Spinal cord (tissue), 10 donors: Measurements from ENCODE around the gene HES7. TPM values are rescaled to one million over a fixed set of nuclear protein-coding genes. Genes with fewer than 3 reads are reported as not detected.
"Not testable (repeated sequence)": the region's sequence is repeated elsewhere in the genome, so short reads cannot be mapped to it uniquely, and the experiment has no call there.

ENCODE experiments used
- DNase-seq, 6 donors: peaks; one replicate each; pipeline versions ENCODE4 v3.0.0 to v3.0.0-alpha.2; 2013 to 2015; ENCODE audit warnings: low spot score in 6 of 6, low read depth in 4 of 6
- H3K27ac ChIP-seq: one replicate; pipeline ENCODE4 v1.5.1; 2013; ENCODE audit warnings: low read depth, low read length, control low read depth
- H3K27me3 ChIP-seq: one replicate; pipeline ENCODE4 v1.6.1; 2013; ENCODE audit warnings: low read length; ENCODE audit not compliant: control insufficient read depth, insufficient read depth
- H3K36me3 ChIP-seq: one replicate; pipeline ENCODE4 v1.6.1; 2013; ENCODE audit warnings: low read length; ENCODE audit not compliant: control insufficient read depth, insufficient read depth
- H3K4me1 ChIP-seq: one replicate; pipeline ENCODE4 v1.6.1; 2013; ENCODE audit warnings: low read length; ENCODE audit not compliant: control insufficient read depth, insufficient read depth
- H3K4me3 ChIP-seq: one replicate; pipeline ENCODE4 v1.5.1; 2013; ENCODE audit warnings: low read depth, low read length, control low read depth
- H3K9me3 ChIP-seq: one replicate; pipeline ENCODE4 v1.6.1; 2013; ENCODE audit warnings: low read length; ENCODE audit not compliant: control insufficient read depth, insufficient read depth
- WGBS: methylation state at CpG from one replicate; pipeline ENCODE4 v1.1.5; 2013; ENCODE audit warnings: missing lambda C conversion rate; ENCODE audit not compliant: insufficient coverage; 5-methylcytosine and 5-hydroxymethylcytosine counted together
- polyA plus RNA-seq, 2 donors: library from polyadenylated mRNA; unstranded; fragments of 120-200 nt; gene quantifications; one replicate each; pipeline ENCODE4 v1.2.1, GENCODE V29; 2013; ENCODE audit not compliant: insufficient read length in 2 of 2
- total RNA-seq, 2 donors: library from RNA; depleted of rRNA in 1 of 2; stranded (reverse); fragments of 120-200 nt in 1 of 2; fragments of >200 nt in 1 of 2; gene quantifications; one replicate each; pipeline versions ENCODE4 v1.2.3 to v1.2.4, GENCODE V29; 2013 to 2014
- donor health status: healthy.

Gene HES7
- total and polyA plus RNA-seq, 4 donors = 0.20 to 2.5 (median 1.0) TPM

DNA sequence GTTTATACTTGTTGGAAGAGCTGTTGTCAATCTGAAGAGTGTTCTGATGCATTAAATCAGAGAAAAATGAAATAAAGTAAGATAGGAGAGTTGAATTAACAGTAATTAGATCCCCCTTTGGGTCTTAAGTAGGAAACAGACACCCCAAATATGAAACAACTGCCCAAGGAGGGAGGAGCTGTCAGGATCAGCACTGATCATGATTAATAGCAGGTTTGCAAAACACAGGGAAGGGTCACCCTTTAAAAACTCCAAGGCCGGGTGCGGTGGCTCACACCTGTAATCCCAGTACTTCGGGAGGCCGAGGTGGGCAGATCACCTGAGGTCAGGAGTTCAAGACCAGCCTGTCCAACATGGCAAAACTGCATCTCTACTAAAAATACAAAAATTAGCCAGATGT is 16.9 kb downstream of the HES7 start:
- H3K27ac ChIP-seq, H3K9me3 ChIP-seq, H3K36me3 ChIP-seq, H3K4me3 ChIP-seq, DNase-seq: not testable (repeated sequence)
- Histone ChIP-seq H3K4me1 (peaks cover 11% of the 10 kb centered on the region), H3K27me3 (peaks cover 32% of the 10 kb centered on the region)
- 94% methylated on average over 4 of the region's 4 CpGs for WGBS

DNA sequence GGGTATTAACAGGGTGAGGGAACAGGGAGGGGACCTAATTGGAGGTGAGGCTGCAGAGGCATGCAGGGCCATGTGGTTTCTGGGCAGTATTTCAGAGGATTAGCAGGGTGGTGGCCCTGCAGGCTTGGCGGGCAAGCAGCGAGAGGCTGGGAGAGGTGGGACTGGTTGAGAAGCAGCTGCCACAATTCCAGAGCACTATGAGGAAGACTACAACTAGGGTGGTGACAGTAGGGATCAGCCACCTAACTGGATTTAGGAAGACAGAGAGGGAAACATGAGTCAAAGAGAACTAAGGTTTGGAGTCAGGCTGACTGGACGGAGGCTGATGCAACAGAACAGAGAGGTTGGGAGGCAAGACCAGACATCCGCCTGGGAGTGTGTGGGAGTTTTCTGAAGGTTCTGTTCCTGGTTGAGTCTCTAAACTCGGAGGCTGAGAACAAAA is 17.9 kb downstream of the HES7 start:
- Histone ChIP-seq H3K9me3 (no peaks in the 10 kb centered on the region), H3K4me1 (peaks cover 11% of the 10 kb centered on the region), H3K27ac (no peak overlapping the region), H3K27me3 (peaks cover 23% of the 10 kb centered on the region), H3K36me3 (no peaks in the 10 kb centered on the region), H3K4me3 (no peak overlapping the region)
- WGBS = 79% methylated on average over 4 of the region's 5 CpGs
- no peak for DNase-seq

DNA sequence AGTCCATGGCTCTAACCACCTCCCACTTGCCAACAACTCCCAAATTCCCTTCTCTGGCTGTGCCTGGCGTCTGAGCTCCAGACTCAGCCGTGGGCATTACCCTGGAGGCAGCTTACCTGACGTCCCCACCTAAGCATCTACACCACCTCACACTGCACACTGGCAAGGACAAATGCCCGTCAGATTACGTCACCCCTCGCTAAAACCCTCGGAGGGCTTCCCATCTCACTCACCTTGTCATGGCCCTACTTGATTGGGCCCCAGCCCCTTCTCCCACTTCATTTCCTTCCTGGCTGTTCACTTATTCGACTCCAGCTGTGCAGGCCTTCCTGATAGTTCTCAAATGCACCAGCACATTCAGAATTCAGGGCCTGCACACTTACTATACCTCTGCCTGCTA is 19.0 kb downstream of the HES7 start:
- H3K27me3 ChIP-seq = peaks cover 12% of the 10 kb centered on the region
- H3K4me1 ChIP-seq = peaks cover 4% of the 10 kb centered on the region
- 69% methylated on average over 8 of the region's 8 CpGs for WGBS
- DNase-seq = no peak
- no peak overlapping the region for H3K27ac ChIP-seq
- H3K9me3 ChIP-seq = no peaks in the 10 kb centered on the region
- no peak overlapping the region for H3K4me3 ChIP-seq
- H3K36me3 ChIP-seq = no peaks in the 10 kb centered on the region

DNA sequence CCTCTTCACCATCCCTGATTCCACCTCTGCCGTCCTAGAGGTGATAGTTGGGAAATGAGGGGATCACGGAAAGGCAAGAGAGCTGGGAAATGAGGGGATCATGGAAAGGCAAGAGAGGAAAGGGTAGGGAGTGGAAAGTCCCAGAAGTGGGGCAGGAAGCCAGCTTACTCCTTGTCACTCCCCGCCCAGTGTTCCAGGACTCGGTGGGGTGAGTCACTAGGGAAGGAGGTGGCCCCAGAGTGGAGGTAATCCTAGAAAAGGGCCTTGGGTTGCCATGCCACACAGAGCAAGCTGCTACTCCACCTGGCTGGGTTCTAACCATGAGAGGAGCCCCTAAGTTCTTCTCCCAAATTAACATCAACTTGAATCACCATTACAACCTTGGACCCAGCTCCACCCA is 20.4 kb downstream of the HES7 start:
- H3K27ac ChIP-seq = no peak overlapping the region
- DNase-seq = no peak
- H3K36me3 ChIP-seq = no peaks in the 10 kb centered on the region
- no peak overlapping the region for H3K4me3 ChIP-seq
- WGBS = 79% methylated on average over 3 of the region's 4 CpGs
- no peaks in the 10 kb centered on the region for H3K4me1 ChIP-seq
- no peaks in the 10 kb centered on the region for H3K9me3 ChIP-seq
- H3K27me3 ChIP-seq = peaks cover 5% of the 10 kb centered on the region

GRCh38 chr17:8101721-8102120 is 22.2 kb downstream of the HES7 start:
- no peak overlapping the region for H3K27ac ChIP-seq
- WGBS = 83% methylated on average over 6 of the region's 6 CpGs
- H3K36me3 ChIP-seq = no peaks in the 10 kb centered on the region
- no peak overlapping the region for H3K4me3 ChIP-seq
- no peaks in the 10 kb centered on the region for H3K4me1 ChIP-seq
- DNase-seq = no peak
- no peaks in the 10 kb centered on the region for H3K9me3 ChIP-seq
- no peaks in the 10 kb centered on the region for H3K27me3 ChIP-seq

DNA sequence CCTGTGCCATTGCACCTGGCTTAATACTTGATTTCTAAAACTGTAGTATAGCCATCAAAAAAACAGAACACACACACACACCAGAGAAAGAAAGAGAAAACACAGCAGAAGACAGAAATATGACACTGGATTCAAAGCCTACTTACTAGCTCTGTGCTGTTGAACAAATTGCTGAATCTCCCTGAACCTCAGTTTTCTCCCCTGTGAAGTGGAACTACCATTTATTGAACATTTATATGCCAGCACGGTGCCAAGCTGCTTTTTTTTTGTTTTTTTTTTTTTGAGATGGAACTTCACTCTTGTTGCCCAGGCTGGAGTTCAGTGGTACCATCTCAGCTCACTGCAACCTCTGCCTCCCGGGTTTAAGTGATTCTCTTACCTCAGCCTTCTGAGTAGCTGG is 23.1 kb downstream of the HES7 start:
- H3K27ac ChIP-seq = no peak overlapping the region
- H3K9me3 ChIP-seq = no peaks in the 10 kb centered on the region
- no peak for DNase-seq
- H3K4me1 ChIP-seq = no peaks in the 10 kb centered on the region
- no peaks in the 10 kb centered on the region for H3K27me3 ChIP-seq
- no peak overlapping the region for H3K4me3 ChIP-seq
- no peaks in the 10 kb centered on the region for H3K36me3 ChIP-seq
- no CpG with 5 or more reads among the region's 2 CpGs for WGBS

DNA sequence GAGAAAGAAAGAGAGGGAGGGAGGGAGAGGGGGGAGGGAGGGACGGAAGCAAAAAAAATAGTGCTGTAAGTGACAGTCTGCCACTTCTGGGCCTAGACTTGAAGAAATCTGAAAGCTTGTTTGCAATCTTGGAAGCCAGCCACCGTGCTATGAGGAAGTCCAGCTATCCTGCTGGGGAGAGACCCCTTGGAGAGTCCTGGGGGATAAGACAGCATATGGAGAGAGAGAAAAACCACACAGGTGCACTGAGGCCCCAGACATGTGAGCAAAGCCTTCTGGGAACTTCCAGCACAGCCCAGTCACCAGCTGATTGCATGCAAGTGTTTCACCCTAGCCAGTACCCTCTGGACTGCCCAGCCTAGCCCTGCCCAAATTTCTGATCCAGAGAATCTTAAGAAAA is 23.8 kb downstream of the HES7 start:
- H3K9me3 ChIP-seq = no peaks in the 10 kb centered on the region
- H3K27me3 ChIP-seq = no peaks in the 10 kb centered on the region
- no peak for DNase-seq
- H3K36me3 ChIP-seq = no peaks in the 10 kb centered on the region
- H3K27ac ChIP-seq = no peak overlapping the region
- 38% methylated on average over 2 of the region's 2 CpGs for WGBS
- no peak overlapping the region for H3K4me3 ChIP-seq
- no peaks in the 10 kb centered on the region for H3K4me1 ChIP-seq

DNA sequence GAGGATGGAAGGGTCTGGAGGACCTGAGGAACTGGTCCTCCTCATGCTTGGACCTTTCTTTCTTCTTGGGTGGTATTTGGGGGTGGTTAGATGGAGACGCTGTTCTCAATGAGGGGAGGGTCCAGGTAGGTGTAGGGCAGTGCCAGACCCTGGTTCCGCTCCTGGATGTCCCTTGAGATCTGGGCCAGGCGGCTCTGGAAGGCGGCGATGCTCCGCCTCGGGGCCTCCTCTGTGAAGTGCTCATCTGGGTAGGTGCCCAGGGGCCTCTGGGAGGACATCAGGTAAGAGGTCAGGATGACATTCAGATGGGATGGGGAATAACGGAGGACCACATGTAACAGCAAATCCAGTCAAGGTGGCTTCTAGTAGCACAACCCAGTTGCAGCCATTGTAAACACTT is 27.4 kb downstream of the HES7 start:
- Histone ChIP-seq H3K36me3 (no peaks in the 10 kb centered on the region), H3K9me3 (no peaks in the 10 kb centered on the region), H3K27me3 (no peaks in the 10 kb centered on the region), H3K4me3 (no peak overlapping the region), H3K4me1 (no peaks in the 10 kb centered on the region), H3K27ac (no peak overlapping the region)
- no peak for DNase-seq
- WGBS = 90% methylated on average over 8 of the region's 8 CpGs

- WGBS = no CpG with 5 or more reads among the region's 6 CpGs
- no peak overlapping the region for H3K27ac ChIP-seq
- peaks cover 8% of the 10 kb centered on the region for H3K27me3 ChIP-seq
- no peak for DNase-seq
- no peaks in the 10 kb centered on the region for H3K4me1 ChIP-seq
- H3K9me3 ChIP-seq = no peaks in the 10 kb centered on the region
- H3K36me3 ChIP-seq = no peaks in the 10 kb centered on the region
- no peak overlapping the region for H3K4me3 ChIP-seq
Measured at GRCh38 chr17:8095361-8095760, 28.5 kb downstream of the HES7 start.

GRCh38 chr17:8091033-8091687 is 32.7 kb downstream of the HES7 start:
- Histone ChIP-seq H3K9me3 (no peaks in the 10 kb centered on the region), H3K4me3 (no peak overlapping the region), H3K36me3 (no peaks in the 10 kb centered on the region), H3K4me1 (no peaks in the 10 kb centered on the region), H3K27me3 (peaks cover 21% of the 10 kb centered on the region), H3K27ac (no peak overlapping the region)
- DNase-seq = no peak
- WGBS = 64% methylated on average over 8 of the region's 9 CpGs
